ENCODE data around the gene RBFOX2. TPM values are rescaled to one million over a fixed set of nuclear protein-coding genes. Genes with fewer than 3 reads are reported as not detected.
A peak's percentile ranks its signal among the peaks of the same experiment; 100 is the strongest.
"Not testable (repeated sequence)": the region's sequence is repeated elsewhere in the genome, so short reads cannot be mapped to it uniquely, and the experiment has no call there.

RBFOX2 gene
- total RNA-seq = 1 to 10 TPM in 1 of 2 experiments, under 1 TPM in 1; 0.36 to 1.1 TPM

GRCh38 chr22:36028646-36029405 is at the start of gene RBFOX2:
Gene RBFOX2 (minus strand): TSS chr22:36028824. CDS start chr22:36028425, 399 bp downstream.
- ATAC-seq (ENCODE audit: low read depth) = peak; percentile 80
- peak within 1 kb of the TSS; percentile 47 for H3K27ac Mint-ChIP-seq
- peak within 1 kb of the TSS; percentile 88 for H3K4me3 Mint-ChIP-seq
- DNase-seq = peak; percentile 71
- H3K9me3 Mint-ChIP-seq = no peaks in the 10 kb centered on the region
- H3K36me3 Mint-ChIP-seq = no peaks in the 10 kb centered on the region
- POLR2A ChIA-PET = no interaction called here
- peaks cover 19% of the 10 kb centered on the region for H3K4me1 Mint-ChIP-seq
- peaks cover 45% of the 10 kb centered on the region for H3K27me3 Mint-ChIP-seq

GRCh38 chr22:36077271-36077670 is 48.6 kb upstream of the RBFOX2 start:
- Mint-ChIP-seq H3K9me3 (no peaks in the 10 kb centered on the region), H3K4me3 (no peak overlapping the region), H3K27me3 (peaks cover 1% of the 10 kb centered on the region), H3K27ac (no peak overlapping the region), H3K4me1 (peaks cover 6% of the 10 kb centered on the region), H3K36me3 (no peaks in the 10 kb centered on the region)
- POLR2A ChIA-PET = no interaction called here
- DNase-seq = no peak
- ATAC-seq (ENCODE audit: low read depth) = no peak

GRCh38 chr22:36075724-36076123 is 47.1 kb upstream of the RBFOX2 start:
- Mint-ChIP-seq H3K27ac (no peak overlapping the region), H3K9me3 (no peaks in the 10 kb centered on the region), H3K36me3 (no peaks in the 10 kb centered on the region), H3K27me3 (peaks cover 1% of the 10 kb centered on the region), H3K4me1 (peaks cover 6% of the 10 kb centered on the region), H3K4me3 (no peak overlapping the region)
- POLR2A ChIA-PET = no interaction called here
- DNase-seq = no peak
- ATAC-seq (ENCODE audit: low read depth) = no peak

- Mint-ChIP-seq H3K36me3 (no peaks in the 10 kb centered on the region), H3K27me3 (peaks cover 1% of the 10 kb centered on the region), H3K4me1 (peaks cover 6% of the 10 kb centered on the region), H3K4me3 (no peak overlapping the region), H3K27ac (no peak overlapping the region), H3K9me3 (no peaks in the 10 kb centered on the region)
- ATAC-seq (ENCODE audit: low read depth) (no peak), DNase-seq (no peak)
- POLR2A ChIA-PET = no interaction called here
These were observed 46.6 kb upstream of the RBFOX2 start for GRCh38 chr22:36075230-36075629.

- Mint-ChIP-seq H3K4me1 (peaks cover 3% of the 10 kb centered on the region), H3K27ac (no peak overlapping the region), H3K4me3 (no peak overlapping the region), H3K27me3 (peaks cover 1% of the 10 kb centered on the region), H3K9me3 (no peaks in the 10 kb centered on the region), H3K36me3 (no peaks in the 10 kb centered on the region)
- POLR2A ChIA-PET = interaction anchor here (0.6 kb wide), 1 partner anchor 16 kb away, joined by 3 read pairs; no protein-coding TSS in a partner anchor
- no peak for DNase-seq
- no peak for ATAC-seq (ENCODE audit: low read depth)
These were observed 44.9 kb upstream of the RBFOX2 start for GRCh38 chr22:36073476-36073875.

GRCh38 chr22:36070645-36071044 is 42.0 kb upstream of the RBFOX2 start:
- H3K4me1 Mint-ChIP-seq; H3K27ac Mint-ChIP-seq; DNase-seq; H3K9me3 Mint-ChIP-seq; POLR2A ChIA-PET; ATAC-seq (ENCODE audit: low read depth); H3K36me3 Mint-ChIP-seq; H3K4me3 Mint-ChIP-seq; H3K27me3 Mint-ChIP-seq: not testable (repeated sequence)

GRCh38 chr22:36069368-36069767 is 40.7 kb upstream of the RBFOX2 start:
- Mint-ChIP-seq H3K36me3 (no peaks in the 10 kb centered on the region), H3K27ac (no peak overlapping the region), H3K27me3 (peaks cover 14% of the 10 kb centered on the region), H3K4me1 (peaks cover 8% of the 10 kb centered on the region), H3K9me3 (no peaks in the 10 kb centered on the region), H3K4me3 (no peak overlapping the region)
- POLR2A ChIA-PET = no interaction called here
- ATAC-seq (ENCODE audit: low read depth) (no peak), DNase-seq (no peak)

GRCh38 chr22:36068776-36069344 is 40.2 kb upstream of the RBFOX2 start:
- POLR2A ChIA-PET = no interaction called here
- Mint-ChIP-seq H3K36me3 (no peaks in the 10 kb centered on the region), H3K4me1 (peaks cover 8% of the 10 kb centered on the region), H3K4me3 (no peak overlapping the region), H3K9me3 (no peaks in the 10 kb centered on the region), H3K27me3 (peaks cover 14% of the 10 kb centered on the region), H3K27ac (no peak overlapping the region)
- ATAC-seq (ENCODE audit: low read depth) = no peak
- DNase-seq = no peak

GRCh38 chr22:36067235-36067558 is 38.6 kb upstream of the RBFOX2 start:
- Mint-ChIP-seq H3K4me1 (peaks cover 8% of the 10 kb centered on the region), H3K36me3 (no peaks in the 10 kb centered on the region), H3K27me3 (peaks cover 18% of the 10 kb centered on the region), H3K4me3 (no peak overlapping the region), H3K9me3 (no peaks in the 10 kb centered on the region), H3K27ac (no peak overlapping the region)
- ATAC-seq (ENCODE audit: low read depth) (no peak), DNase-seq (no peak)
- POLR2A ChIA-PET = no interaction called here

- POLR2A ChIA-PET = interaction anchor here (0.6 to 1.1 kb wide), 6 partner anchors 9 to 713 kb away, joined by 3 to 6 read pairs (median 4); no protein-coding TSS in a partner anchor
- peak overlapping the region; percentile 78 for H3K4me3 Mint-ChIP-seq
- H3K9me3 Mint-ChIP-seq = no peaks in the 10 kb centered on the region
These were observed 37.3 kb upstream of the RBFOX2 start for GRCh38 chr22:36065775-36066544.

GRCh38 chr22:36065462-36065774 is 36.8 kb upstream of the RBFOX2 start:
- H3K27ac Mint-ChIP-seq = peak overlapping the region; percentile 75
- no peaks in the 10 kb centered on the region for H3K36me3 Mint-ChIP-seq
- DNase-seq = no peak
- peak overlapping the region; percentile 78 for H3K4me3 Mint-ChIP-seq
- no peaks in the 10 kb centered on the region for H3K9me3 Mint-ChIP-seq
- peak; percentile 6 for ATAC-seq (ENCODE audit: low read depth)
- POLR2A ChIA-PET = interaction anchor here (0.7 to 1.1 kb wide), 5 partner anchors 59 to 713 kb away, joined by 3 to 6 read pairs (median 4); no protein-coding TSS in a partner anchor
- peaks cover 18% of the 10 kb centered on the region for H3K27me3 Mint-ChIP-seq
- peaks cover 8% of the 10 kb centered on the region for H3K4me1 Mint-ChIP-seq

More at GRCh38 chr22:36065775-36066544, 37.3 kb upstream of the RBFOX2 start:
- H3K27ac Mint-ChIP-seq = peak overlapping the region; percentile 77
- ATAC-seq (ENCODE audit: low read depth) (peak; percentile 86), DNase-seq (peak; percentile 83)
- H3K36me3 Mint-ChIP-seq = no peaks in the 10 kb centered on the region
- peaks cover 18% of the 10 kb centered on the region for H3K27me3 Mint-ChIP-seq
- peaks cover 8% of the 10 kb centered on the region for H3K4me1 Mint-ChIP-seq

GRCh38 chr22:36064358-36064757 is 35.7 kb upstream of the RBFOX2 start:
- ATAC-seq (ENCODE audit: low read depth) (no peak), DNase-seq (no peak)
- Mint-ChIP-seq H3K27me3 (peaks cover 18% of the 10 kb centered on the region), H3K36me3 (no peaks in the 10 kb centered on the region), H3K4me1 (peaks cover 8% of the 10 kb centered on the region), H3K4me3 (no peak overlapping the region), H3K27ac (no peak overlapping the region), H3K9me3 (no peaks in the 10 kb centered on the region)
- POLR2A ChIA-PET = no interaction called here

- DNase-seq = no peak
- Mint-ChIP-seq H3K9me3 (no peaks in the 10 kb centered on the region), H3K4me3 (no peak overlapping the region), H3K27me3 (peaks cover 12% of the 10 kb centered on the region), H3K4me1 (peaks cover 3% of the 10 kb centered on the region), H3K27ac (no peak overlapping the region), H3K36me3 (no peaks in the 10 kb centered on the region)
- ATAC-seq (ENCODE audit: low read depth) = no peak
- POLR2A ChIA-PET = interaction anchor here (0.6 kb wide), 1 partner anchor 9 kb away, joined by 3 read pairs; no protein-coding TSS in a partner anchor
These were observed 28.4 kb upstream of the RBFOX2 start for GRCh38 chr22:36056980-36057379.

Data from activated naive CD8-positive, alpha-beta T cell treated with anti-CD3 and anti-CD28 coated beads, Interleukin-2, amount 10 ng/mL, durations not matched to agents 7 days and 5 days (primary cell).